GM12873 (cell line): ENCODE data around the gene DGKH.

Experiments used
- CTCF ChIP-seq: IDR thresholded peaks from 2 replicates; pipeline ENCODE4 v1.5.1; 2012; ENCODE audit warnings: low read depth, mild to moderate bottlenecking, moderate library complexity, low read length, control low read depth; ENCODE audit not compliant: insufficient read depth; ENCODE audit errors: missing control alignments

The DGKH gene

DNA sequence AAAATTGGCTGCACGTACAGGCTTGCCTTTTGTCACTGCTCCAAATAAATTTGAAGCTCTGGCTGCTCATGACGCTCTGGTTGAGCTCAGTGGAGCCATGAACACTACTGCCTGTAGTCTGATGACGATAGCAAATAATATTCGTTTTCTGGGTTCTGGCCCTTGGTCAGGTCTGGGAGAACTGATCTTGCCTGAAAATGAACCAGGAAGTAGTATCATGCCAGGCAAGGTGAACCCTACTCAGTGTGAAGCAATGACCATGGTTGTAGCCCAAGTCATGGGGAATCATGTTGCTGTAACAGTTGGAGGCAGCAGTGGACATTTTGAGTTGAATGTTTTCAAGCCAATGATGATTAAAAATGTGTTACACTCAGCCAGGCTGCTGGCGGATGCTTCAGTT, 207.4 kb downstream of the DGKH start:
- TF ChIP-seq CTCF, result no peak

DNA sequence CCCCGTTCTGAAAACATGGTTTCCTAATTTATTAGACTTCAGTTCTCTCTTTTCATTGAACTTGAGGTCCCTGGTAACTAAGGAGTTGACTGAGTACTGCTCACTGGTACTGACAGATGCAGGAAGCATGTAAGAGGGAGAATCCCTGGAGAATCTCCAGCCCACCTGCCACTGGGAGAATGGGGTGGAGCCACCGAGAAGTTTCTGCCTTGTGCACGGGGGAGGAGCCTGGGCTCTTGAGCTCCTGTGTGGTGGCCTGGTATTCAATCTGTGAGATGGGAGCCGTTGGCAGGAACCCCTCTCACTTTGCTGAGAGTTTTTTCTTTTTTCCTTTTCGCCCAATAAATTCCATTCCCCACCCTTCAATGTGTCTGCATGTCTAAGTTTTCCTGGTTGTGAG, 210.3 kb downstream of the DGKH start:
- no peak for TF ChIP-seq CTCF

DNA sequence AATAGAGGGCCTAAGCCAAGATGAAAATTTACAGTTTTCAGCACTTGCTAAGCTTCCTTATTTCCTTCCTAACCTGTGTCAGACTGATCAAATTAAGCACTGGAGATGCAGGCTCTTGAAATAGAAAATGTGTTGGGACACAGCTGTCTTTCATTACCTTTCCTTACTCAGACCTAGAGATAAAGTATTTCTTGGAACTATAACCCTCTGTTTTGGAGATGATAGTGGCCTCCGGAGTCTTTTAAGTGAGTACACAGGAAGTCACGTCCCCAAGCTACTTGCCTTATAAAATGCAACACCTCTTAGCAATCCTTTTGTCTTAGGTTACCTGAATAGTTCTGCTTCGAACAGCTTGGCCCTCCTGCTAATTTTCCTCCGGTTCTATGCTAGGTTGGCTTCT, 211.1 kb downstream of the DGKH start:
- no peak for TF ChIP-seq CTCF

GRCh38 chr13:42260903-42261654, 212.6 kb downstream of the DGKH start:
- TF ChIP-seq CTCF, result no peak

- no peak for TF ChIP-seq CTCF
Observed at GRCh38 chr13:42266473-42266872, 218.0 kb downstream of the DGKH start.

DNA sequence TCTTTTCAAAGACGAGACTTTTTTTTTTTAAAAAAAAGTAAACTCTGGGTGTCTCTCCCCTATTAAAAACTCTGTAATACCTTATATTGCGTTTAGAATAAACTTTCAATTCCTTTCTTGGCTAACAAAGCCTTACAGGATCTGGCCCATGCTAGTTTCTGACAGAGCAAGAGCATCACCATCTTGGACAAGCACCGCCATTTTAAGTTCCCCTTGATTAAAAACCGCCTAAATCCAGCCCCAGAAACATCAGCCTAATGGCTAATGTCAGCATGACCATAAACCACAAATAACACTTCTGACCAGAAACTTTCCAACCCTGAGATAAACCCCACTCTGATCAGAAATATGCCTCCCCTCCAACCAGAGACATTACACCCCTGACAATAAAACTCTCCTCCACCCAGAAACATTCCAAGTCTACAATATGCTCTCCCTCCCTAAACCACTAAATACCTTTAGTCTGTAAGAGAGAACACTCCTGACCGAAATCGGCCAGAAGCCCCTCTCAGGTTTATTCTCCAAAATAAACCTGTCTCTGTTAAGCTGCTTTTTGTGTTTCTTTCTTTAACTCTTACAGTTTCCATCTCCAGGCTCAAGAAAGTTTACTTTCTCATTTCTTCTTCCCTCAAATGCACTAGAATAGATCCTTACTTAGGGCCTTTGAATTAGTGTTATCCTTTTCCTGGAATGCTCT, 221.9 kb downstream of the DGKH start:
- no peak for TF ChIP-seq CTCF

GRCh38 chr13:42270857-42271215, 222.4 kb downstream of the DGKH start:
- TF ChIP-seq CTCF, result no peak
